Islet precursor cell (in vitro differentiated cells): ENCODE data around the gene CD248.
A peak's percentile ranks its signal among the peaks of the same experiment; 100 is the strongest.
"Not testable (repeated sequence)": the region's sequence is repeated elsewhere in the genome, so short reads cannot be mapped to it uniquely, and the experiment has no call there.

Experiments
- DNase-seq: peaks from one replicate; pipeline ENCODE4 v3.0.0-alpha.2; 2018

The CD248 gene

GRCh38 chr11:66287211-66287888 is 29.5 kb downstream of the CD248 start:
- no peak for DNase-seq

GRCh38 chr11:66286699-66287098 is 30.1 kb downstream of the CD248 start:
- no peak for DNase-seq

- DNase-seq = no peak
Measured at GRCh38 chr11:66285250-66285947, 31.4 kb downstream of the CD248 start.

GRCh38 chr11:66284526-66285078 is 32.2 kb downstream of the CD248 start:
- DNase-seq = no peak

GRCh38 chr11:66283461-66284105 is 33.3 kb downstream of the CD248 start:
- DNase-seq = no peak

GRCh38 chr11:66282468-66283455 is 34.1 kb downstream of the CD248 start:
- peak; percentile 98 for DNase-seq

GRCh38 chr11:66281776-66282467 is 34.9 kb downstream of the CD248 start:
- no peak for DNase-seq

- peak; percentile 81 for DNase-seq
Measured at GRCh38 chr11:66281001-66281400, 35.8 kb downstream of the CD248 start.

- DNase-seq = no peak
Measured at GRCh38 chr11:66280428-66280827, 36.4 kb downstream of the CD248 start.

GRCh38 chr11:66279092-66279734 is 37.6 kb downstream of the CD248 start:
- no peak for DNase-seq

- no peak for DNase-seq
Measured at GRCh38 chr11:66278363-66279091, 38.3 kb downstream of the CD248 start.

GRCh38 chr11:66277471-66278362 is 39.1 kb downstream of the CD248 start, which contains the start of gene CNIH2:
Gene CNIH2 (plus strand): TSS chr11:66278175. CDS start chr11:66278457, 282 bp downstream.
- DNase-seq = peak; percentile 66

GRCh38 chr11:66277064-66277463 is 39.8 kb downstream of the CD248 start:
- not testable (repeated sequence) for DNase-seq

GRCh38 chr11:66276619-66277018 is 40.2 kb downstream of the CD248 start:
- DNase-seq = not testable (repeated sequence)

- DNase-seq = no peak
Measured at GRCh38 chr11:66275984-66276612, 40.7 kb downstream of the CD248 start.

- no peak for DNase-seq
Measured at GRCh38 chr11:66275396-66275795, 41.4 kb downstream of the CD248 start.

- DNase-seq = no peak
Measured at GRCh38 chr11:66274219-66274618, 42.6 kb downstream of the CD248 start.

- no peak for DNase-seq
Measured at GRCh38 chr11:66272596-66272995, 44.2 kb downstream of the CD248 start.

GRCh38 chr11:66271816-66272215 is 45.0 kb downstream of the CD248 start:
- no peak for DNase-seq
